HG03565 (cell line): ENCODE measurements around the gene TFAP2A.

ENCODE experiments used
- ATAC-seq: cut with Tn5 transposase; IDR thresholded peaks from one replicate; pipeline ENCODE4 v1.9.1; 2021; ENCODE audit warnings: mild to moderate bottlenecking, moderate library complexity; ENCODE audit not compliant: unreplicated experiment

Gene TFAP2A

DNA sequence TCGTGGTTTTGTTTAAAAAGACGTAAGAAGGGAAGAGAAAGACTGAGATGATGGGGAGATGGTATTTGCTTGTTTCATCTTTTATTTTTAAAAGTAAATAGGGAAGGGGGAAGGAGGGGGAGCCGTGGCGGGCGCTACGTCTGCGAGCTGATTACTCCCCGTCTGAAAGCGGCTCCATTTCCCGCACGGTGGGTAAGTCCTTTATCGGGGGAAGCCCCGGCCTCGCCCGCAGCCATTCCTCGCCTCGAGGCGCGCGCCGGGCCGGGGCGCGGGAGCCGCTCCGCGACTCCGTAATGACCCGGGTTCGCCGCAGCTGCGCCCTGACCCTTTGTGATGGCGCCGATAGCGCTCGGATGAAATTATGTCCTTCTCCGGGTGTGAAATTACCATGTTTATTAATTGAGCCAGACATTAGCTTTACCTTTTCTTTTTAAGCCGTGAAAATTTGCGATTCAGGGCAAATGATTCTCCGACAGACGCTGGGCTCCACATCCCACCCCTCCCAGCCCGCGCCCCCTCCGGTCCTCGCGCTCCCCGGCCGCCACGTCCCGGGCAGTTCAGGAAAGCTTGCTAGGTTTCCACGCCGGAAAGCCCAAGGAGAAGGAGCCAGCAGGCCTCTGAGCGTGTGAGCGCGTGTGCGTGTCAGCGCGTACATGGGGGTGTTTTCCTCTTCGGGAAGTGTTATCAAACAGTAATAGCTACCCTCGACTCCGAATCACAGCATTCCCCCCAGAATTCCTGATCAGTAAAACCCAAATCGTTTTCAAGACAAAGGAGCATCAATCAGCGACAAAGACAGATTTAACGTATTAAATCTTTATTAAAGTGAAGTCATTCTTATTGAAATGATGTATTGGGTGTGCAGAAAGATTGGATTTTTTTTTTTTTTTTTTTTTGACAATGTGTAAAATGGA, 30.0 kb downstream of the TFAP2A start:
- ATAC-seq: no peak

DNA sequence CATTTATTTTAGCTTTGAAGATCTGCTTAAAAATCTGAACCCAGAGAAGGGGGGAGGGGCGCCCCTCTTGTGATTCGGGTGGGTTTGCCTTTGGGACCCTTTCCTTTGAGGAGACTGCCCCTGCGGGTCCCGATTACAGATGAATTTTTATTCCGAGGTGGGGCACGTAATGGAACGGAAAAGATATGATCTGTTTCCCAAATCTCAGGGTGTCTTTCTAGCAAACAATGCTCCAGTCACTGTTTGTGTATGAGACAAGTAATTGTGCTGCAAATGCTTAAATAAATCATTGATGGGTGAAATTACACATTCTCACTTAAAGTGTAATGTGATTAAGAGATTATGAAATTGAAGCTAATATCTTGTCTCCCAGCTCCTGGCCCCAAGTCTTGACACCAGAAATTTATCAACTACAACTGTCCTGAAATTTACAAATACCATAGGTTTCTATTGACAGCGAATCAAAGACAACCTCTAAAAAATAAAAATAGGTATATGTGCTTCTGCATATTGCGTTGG, 30.7 kb downstream of the TFAP2A start:
- ATAC-seq: no peak

DNA sequence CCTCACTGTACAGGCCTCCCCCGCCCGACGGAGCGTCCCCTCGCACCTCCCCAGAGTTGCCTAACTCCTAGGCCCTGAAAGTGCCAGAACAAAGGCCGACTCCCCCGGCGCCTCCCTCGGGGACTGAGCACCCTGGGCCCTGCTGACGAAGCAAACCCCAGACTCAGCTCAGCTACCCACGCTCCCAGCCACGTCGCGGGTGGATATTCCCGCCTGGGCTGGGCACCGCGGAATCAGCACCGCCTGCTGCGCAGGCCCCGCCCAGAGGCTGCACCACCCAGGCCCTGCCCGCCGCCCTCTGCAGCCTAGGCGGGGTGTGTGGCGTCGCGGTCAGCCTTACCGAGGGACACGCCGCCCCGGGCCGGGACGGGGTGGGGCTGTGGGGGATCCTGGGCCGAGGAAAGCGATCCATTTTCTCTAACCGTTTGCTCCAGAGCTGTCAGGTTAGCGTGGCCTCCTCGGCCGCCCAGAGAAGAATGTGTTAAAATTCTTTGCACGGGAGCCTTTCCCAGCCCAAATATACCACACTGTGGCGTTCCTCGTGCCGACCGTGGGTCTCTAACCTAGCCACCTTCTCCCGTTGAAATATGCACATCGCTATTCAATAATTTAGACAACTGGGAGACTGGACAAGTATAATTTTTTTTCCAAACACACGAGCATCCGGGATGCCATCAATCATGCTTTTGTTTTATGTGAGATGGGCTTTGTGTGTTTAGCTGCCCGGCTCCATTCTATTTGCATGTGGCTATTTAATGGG, 31.4 kb downstream of the TFAP2A start:
- ATAC-seq: no peak

DNA sequence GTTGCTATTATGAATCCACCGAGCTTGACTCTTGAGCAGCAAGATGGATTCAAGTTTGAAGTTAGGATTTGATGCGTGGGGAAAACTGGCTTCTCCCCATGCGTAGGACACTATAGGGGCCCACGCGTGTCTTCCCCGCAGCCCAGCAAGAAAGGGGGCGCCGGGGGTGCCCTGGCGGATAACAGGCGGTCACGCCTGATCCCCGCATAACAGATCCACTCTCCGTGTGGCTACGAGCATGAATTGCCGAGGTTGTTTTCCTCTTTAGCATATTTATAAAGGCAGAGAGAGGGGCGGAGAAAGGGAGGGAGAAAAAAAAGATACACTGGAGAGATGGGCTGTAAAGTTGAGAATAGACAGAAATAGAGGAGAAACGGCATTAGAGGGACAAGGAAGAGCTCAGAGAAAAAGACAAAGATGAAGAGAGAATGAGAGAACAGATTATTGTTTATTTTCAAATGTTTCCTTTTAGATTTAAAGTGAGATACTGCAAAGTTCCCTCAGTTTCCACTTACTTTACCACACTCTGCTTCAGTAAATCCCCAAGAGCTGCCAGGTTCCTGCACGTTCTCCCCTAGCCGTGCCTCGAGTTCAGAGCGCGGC, 32.0 kb downstream of the TFAP2A start:
- ATAC-seq: no peak

DNA sequence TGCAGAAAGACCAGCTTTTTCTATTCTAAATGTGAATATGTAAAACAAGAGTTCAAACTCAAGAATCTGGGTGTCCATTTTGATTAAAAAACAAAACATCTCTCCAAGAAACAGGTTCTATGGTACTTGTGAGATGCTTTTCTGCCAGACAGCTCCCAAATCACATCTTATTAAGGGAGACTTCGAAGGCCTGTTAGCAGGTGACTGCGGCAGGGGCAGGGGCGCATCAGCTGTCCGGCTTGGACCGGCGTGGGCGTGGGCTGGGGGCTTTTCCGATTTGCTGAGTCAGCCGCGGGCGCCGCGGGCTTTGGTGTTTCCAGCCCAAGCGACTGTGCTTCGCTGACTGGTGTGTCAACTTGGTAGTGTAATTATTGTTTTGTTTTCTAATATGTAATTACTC, 32.6 kb downstream of the TFAP2A start:
- ATAC-seq: no peak

DNA sequence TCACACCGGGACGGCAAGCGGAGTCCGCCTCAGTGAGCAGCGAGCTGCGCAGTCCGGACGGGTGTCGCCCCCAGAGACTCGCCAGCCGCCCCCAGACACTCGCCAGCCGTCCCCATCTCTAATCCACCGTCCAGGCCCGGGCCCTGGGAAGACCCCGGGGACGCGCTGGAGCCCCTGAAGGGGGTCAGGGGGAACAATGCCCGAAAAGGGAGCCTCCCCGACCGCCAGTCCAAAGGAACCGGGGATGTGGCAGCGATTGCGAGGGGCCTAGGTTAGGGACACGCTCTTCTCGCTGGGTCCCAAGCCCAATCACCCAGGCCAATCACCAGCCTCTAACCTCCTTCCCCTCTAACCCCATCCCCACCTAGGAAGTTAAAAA, 33.1 kb downstream of the TFAP2A start:
- no peak for ATAC-seq

DNA sequence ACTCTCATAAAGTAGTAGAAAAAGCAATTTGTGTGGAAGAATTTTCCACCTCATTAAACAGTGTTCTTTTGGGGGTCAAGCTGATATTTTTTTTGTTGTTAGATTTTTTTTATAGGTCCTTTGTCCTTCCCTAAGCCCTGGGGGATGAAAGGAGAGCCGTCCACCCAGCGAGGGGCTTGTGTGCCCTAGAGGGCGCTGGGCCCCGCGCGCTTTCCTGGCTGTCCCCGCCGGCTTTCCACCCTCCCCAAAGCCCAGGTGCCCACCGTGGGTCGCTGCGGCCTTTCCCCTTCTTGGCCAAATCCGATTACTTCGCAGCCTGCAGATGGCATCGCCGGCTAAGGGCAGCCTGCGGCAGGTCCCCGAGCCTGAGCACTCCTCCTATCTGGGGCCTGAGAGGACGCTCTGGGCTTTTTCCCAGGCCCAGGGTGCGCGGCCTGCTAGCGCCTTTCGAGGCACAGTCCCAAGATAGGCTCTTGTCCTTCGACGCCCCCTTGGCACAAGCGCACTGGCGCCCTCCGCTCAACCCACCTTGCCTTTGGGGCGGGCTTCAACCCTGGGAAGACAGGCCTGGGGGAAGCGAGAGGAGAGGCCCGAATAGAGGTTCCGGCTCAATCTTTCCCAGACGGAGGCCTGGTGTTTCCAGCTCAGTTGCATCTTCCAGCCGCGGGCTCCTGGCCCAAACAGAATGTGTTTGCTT, 33.6 kb downstream of the TFAP2A start:
- no peak for ATAC-seq

DNA sequence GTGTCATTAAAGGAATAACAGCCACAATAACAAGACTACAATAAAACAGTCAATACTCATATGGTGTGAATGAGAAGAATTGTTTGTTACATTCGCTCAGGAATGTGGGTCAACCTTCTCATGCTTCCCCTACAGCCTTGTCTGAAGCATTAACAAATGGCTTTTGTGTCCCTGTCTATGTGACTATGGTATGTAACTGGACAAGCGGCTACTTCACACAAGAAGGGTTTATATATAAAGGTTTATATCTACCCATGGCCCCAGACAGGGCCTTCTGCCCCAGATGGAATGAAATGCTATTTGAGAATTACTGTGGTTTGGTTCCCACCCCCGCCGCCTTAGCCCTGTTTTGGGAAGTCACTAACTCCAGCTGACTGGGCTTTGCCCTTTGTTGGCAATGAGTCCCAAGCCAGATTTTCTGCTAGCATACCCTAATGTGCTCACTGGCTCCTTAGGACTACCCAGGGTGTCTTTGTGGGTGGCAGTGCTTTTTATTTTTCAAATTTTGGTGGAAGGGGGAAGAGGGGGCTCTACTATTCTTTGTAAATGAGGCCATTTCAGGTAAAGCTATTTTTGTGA, 39.4 kb downstream of the TFAP2A start:
- no peak for ATAC-seq

DNA sequence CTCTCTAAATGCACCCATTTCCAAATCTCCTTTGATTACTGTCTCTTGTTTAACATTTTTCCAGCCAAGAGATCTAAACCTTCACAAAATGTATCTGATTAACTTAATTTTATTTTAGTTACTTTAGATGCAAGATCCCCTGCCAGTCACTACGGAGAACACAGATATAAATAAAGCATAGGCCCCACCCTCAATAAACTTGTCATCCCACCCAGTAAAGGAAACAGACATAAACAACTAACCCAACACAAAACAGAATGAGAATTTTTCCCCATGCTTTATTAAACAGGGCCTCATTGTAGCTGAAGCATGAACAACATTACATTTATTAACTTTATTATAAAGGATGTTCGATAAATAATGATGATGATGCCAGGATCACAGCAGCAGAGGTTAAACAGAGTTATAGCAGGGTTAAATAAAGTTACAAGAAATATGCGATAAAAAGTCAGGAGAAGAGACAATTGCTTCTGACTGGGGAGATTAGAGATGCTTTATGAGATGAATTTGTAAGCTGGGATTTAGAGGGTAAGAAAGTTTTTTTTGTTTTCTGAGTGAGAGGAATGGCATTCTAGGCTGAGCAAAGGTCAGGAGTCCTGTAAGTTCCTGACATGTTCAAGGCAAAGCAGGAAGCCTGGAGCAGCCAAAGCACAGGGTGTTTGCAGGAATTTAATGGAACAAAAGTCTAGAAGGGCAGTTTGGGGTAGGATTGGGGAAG, 41.1 kb downstream of the TFAP2A start:
- no peak for ATAC-seq

DNA sequence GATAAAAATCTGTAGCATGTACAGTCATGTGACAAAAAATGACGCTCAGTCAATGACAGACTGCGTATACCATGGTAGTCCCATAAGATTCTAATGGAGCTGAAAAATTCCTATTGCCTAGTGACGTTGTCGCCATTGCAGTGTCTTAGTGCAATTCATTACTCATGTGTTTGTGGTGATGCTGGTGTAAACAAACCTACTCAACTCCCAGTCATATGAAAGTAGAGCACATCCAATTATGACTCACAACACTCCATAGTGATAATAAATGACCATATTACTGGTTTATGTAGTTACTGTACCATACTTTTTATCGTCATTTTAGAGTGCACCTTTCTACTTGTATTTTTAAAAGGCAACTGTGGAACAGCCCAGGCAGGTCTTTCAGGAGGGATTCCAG, 45.0 kb downstream of the TFAP2A start:
- ATAC-seq: no peak

DNA sequence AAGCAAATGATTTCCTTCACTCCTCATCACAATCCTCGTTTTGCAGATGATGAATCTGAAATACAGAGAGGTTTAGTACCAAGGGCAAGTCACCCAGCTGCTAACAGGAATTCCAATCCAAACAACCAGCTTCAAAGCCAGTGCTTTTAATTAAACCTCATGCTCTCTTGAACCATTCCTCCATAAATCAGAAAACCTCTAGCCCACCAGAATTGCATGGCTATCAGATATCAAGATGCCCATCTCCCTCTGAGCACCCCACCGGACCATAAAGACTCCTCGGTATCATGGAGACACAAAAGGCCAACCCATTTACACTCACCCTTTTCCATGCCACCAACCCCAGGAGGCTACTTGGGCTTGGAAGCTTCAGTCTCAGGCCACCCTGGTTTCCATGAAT, 46.0 kb downstream of the TFAP2A start:
- no peak for ATAC-seq

DNA sequence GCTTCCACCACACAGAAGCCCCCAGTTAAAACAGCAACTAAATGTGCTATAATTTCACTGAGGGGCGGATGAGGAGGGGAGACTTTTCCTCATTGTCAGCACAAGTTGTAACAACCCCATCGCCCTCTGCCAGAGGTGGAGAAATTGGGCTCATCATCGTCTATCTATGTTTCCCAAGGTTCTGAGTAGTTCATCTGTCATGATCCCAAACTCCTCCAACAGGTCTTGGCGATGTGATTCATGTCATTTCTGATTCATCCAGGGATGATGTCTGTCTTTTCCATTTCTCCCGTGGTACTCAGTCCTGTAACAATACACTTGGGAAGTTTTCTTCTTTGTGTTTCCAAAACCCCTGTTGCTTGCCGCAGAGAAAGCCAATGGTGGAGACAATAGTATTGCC, 51.0 kb downstream of the TFAP2A start:
- ATAC-seq: no peak

DNA sequence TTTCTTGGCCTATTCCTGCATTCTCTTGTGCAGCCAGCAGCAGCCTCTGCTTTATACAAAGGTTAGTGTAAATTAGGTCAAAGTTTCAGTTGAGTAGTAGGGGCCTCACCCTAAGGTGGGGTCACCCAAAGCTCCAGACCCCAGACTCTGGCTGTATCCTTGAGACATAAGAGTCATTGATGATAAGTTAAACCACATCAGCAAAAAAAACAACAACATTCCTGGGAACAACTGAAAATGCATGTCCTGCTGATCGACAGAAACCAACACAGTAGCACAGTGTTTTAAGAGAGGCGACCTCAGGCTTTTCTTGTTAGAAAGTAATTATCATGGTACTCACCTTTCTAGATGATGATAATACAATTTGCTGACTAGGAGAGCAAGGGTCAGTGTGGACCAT, 52.6 kb downstream of the TFAP2A start:
- ATAC-seq: no peak

DNA sequence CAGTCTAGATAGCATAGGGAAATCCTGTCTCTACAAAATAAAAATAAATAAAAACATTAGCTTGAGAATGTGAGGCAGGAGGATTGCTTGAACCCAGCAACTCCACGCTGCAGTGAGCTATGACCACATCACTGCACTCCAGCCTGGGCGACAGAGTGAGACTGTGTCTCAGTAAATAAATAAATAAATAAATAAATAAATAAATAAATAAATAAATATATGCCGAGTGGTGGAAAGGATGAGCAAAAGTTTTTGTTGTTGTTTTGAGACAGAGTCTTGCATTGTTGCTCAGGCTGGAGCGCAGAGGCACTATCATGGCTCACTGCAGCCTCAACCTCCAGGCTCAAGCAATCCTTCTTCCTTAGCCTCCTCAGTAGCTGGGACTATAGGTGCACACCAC, 53.4 kb downstream of the TFAP2A start:
- ATAC-seq: no peak

DNA sequence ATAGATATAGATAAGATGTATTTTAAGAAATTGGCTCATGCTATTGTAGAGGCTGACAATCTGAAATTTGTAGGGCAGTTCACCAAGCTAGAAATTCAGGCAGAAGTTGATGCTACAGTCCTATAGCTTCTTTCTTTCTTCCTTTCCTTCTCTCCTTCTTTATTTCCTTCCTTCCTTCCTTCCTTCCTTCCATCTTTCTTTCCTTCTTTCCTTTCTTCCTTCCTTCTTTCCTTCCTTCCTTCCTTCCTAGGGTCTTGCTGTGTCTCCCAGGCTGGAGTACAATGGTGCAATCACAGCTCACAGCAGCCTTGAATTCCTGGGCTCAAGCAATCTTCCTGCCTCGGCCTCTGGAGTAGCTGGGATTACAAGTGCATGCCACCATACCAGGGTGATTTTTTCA, 55.3 kb downstream of the TFAP2A start:
- ATAC-seq: no peak

DNA sequence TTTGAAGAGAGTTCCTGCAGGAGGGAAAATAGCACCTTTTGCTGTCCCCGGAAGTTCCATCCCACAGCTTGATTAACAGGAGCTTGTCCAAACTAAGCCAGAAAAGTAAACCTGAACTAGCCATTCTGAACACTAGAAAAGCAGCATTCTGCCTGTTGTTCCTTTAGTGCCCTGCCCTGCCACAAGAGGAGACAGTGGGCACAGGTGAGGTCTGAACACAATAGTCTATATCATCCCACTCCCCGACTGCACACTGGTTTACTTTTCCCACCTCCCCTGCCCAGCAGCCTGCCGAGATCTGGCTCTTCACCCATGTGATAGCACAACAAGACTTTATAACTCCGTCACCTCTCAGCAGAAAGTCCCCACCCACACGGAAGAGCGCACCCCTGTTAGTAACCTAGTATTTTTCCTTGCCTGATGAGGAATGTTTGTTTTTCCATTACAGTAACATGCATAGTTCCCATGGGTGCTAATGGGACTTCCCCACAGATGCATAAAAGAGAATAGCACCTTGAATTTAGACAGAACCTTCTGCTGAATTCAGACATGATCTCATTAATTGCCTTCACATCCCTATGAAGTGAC, 59.7 kb downstream of the TFAP2A start:
- peak; percentile 68 for ATAC-seq

DNA sequence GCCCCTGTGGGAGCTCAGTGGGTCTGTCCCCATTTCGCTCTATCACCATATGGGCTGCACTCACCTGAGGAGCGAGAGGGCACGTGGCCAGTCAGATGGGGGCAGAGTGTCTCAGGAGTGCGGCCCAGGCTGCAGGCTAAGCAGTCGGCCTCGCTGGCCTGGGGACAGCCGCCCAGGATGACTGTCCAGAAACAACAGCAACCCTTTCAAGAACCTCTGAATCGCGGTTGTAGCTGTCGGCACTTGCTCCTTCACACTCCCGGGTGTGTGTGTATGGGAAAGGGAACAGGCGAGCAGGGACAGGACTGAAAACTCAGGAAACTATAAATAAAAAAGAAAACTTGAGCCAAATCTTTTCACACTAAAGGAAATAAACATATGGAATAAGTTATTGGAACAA, 63.1 kb downstream of the TFAP2A start:
- no peak for ATAC-seq

DNA sequence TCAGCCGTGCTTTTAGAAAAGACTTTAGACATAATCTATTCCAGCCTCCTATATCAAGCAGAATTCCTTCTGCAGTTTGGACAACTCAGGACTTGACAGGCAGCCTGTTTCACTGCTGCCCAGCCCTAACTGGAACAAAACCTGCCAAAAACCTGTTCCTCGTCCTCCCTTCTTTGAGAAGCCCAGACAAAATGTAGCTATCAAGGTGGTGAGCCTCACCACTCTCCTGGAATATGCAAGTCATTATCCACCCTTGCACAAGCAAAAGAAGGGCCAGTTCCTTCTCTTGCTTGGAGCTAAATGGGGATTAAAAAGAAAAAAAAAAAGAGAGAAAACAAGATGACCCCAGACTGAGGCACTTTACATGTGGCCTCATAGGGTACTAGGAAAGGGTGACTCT, 64.2 kb downstream of the TFAP2A start:
- ATAC-seq: no peak

DNA sequence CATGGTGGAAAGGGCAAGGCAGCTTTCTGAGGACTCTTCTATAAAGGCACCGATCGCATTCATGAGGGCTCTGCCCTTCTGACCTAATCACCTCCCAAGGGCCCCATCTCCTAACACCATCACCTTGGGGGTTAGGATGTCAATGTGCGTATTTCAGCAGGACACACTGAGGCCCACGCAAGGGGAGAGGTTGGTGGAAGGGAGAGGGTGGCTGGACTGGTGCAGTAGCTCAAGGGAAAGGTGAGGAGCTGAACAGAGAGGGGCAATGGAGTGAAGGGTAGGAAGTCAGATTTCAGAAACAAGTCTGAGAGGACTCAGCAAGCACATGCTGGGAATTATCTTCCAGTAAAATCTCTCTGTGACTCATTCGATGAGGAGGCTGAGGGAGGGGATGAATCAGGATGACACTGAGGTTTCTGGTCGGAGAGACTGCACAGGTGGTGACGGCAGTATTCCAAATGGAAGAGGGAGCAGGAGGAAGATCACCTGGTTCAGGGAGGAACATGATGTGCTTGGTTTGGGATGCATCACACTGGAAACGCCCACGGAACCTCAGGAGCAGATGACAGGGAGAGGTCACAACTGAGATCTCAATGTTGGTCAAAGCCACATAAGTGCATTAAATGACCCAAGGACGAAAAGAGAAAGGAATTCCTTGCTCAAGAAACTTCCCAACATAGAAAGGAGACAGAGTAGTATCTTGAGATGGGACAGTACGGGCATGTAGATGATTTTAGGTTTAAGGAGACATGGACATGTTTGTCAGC, 67.1 kb downstream of the TFAP2A start:
- ATAC-seq: no peak
